HEK293 (cell line): ENCODE data around the gene PPDPF.

ENCODE experiments used
- CTCF ChIA-PET: fragments of 350-600 bp; formaldehyde crosslinking; extraction: SDS; loops from one replicate; lab custom pipeline; 2021; ENCODE audit warnings: antibody characterized with exemption; lab: Yijun Ruan, JAX
- POLR2A ChIA-PET: fragments of 300-600 bp; formaldehyde crosslinking; extraction: SDS; loops from one replicate; lab custom pipeline; 2020; ENCODE audit warnings: antibody characterized with exemption, inconsistent platforms; lab: Yijun Ruan, JAX
- H3K27ac ChIP-seq: fragments of 200-500 bp; sonication (Bioruptor generic); 2 replicates; pipeline ENCODE4 v1.5.1; 2014; ENCODE audit warnings: low read depth, low read length, control low read depth, inconsistent platforms; ENCODE audit errors: extremely low read depth
- H3K36me3 ChIP-seq, 2 experiments: fragments of 200-500 bp in 1 of 2; sonication (Bioruptor generic) in 1 of 2; 1 replicate in 1 of 2; 2 replicates in 1 of 2; pipeline ENCODE4 v1.5.1; 2014 to 2017; ENCODE audit warnings: inconsistent platforms in 2 of 2, low read length in 2 of 2; ENCODE audit not compliant: control insufficient read depth in 2 of 2, insufficient read depth in 1 of 2
- H3K4me1 ChIP-seq: fragments of 200-500 bp; sonication (Bioruptor generic); 2 replicates; pipeline ENCODE4 v1.5.1; 2014; ENCODE audit warnings: mild to moderate bottlenecking, low read length, inconsistent platforms; ENCODE audit not compliant: control insufficient read depth, insufficient read depth
- H3K4me3 ChIP-seq: 2 replicates; pipeline ENCODE4 v1.5.1; 2011; ENCODE audit warnings: low read depth, mild to moderate bottlenecking, control low read depth, low read length, moderate library complexity
- H3K9me3 ChIP-seq: fragments of 200-500 bp; sonication (Bioruptor generic); 2 replicates; pipeline ENCODE4 v1.5.1; 2014; ENCODE audit warnings: low read depth, low read length, inconsistent platforms; ENCODE audit not compliant: control insufficient read depth, insufficient read depth
- BCL11A ChIP-seq: fragments of 450-650 bp; formaldehyde crosslinking; IDR thresholded peaks from 2 replicates; pipeline ENCODE4 v1.5.1; 2016; ENCODE audit warnings: low read depth, missing biosample characterization, missing genetic modification characterization
- BCL11B ChIP-seq: fragments of 450-650 bp; formaldehyde crosslinking; IDR thresholded peaks from 2 replicates; pipeline ENCODE4 v1.5.1; 2016; ENCODE audit warnings: low read depth, missing biosample characterization, missing genetic modification characterization
- HIC1 ChIP-seq: fragments of 450-650 bp; formaldehyde crosslinking; IDR thresholded peaks from 2 replicates; pipeline ENCODE4 v1.5.1; 2016; ENCODE audit warnings: missing biosample characterization, missing genetic modification characterization
- SCRT2 ChIP-seq: fragments of 450-650 bp; formaldehyde crosslinking; IDR thresholded peaks from 2 replicates; pipeline ENCODE4 v1.5.1; 2016; ENCODE audit warnings: missing biosample characterization, missing genetic modification characterization
- SP2 ChIP-seq: fragments of 450-650 bp; formaldehyde crosslinking; IDR thresholded peaks from 2 replicates; pipeline ENCODE4 v1.5.1; 2016; ENCODE audit warnings: missing biosample characterization, missing genetic modification characterization
- ZBTB11 ChIP-seq: fragments of 450-650 bp; formaldehyde crosslinking; conservative IDR thresholded peaks from 2 replicates; pipeline ENCODE4 v1.5.1; 2016; ENCODE audit warnings: low read depth, missing biosample characterization, missing genetic modification characterization
- ZBTB7A ChIP-seq: fragments of 450-650 bp; formaldehyde crosslinking; IDR thresholded peaks from 2 replicates; pipeline ENCODE4 v1.5.1; 2016; ENCODE audit warnings: low read depth, missing biosample characterization, missing genetic modification characterization
- ZEB2 ChIP-seq: fragments of 450-650 bp; formaldehyde crosslinking; IDR thresholded peaks from 2 replicates; pipeline ENCODE4 v1.5.1; 2016; ENCODE audit warnings: missing biosample characterization, missing genetic modification characterization
- ZFHX2 ChIP-seq: fragments of 450-650 bp; formaldehyde crosslinking; conservative IDR thresholded peaks from 2 replicates; pipeline ENCODE4 v1.5.1; 2016; ENCODE audit warnings: missing biosample characterization, missing genetic modification characterization
- ZFP69B ChIP-seq: fragments of 450-650 bp; formaldehyde crosslinking; IDR thresholded peaks from 2 replicates; pipeline ENCODE4 v1.5.1; 2016; ENCODE audit warnings: missing biosample characterization, missing genetic modification characterization
- ZNF121 ChIP-seq: fragments of 450-650 bp; formaldehyde crosslinking; IDR thresholded peaks from 2 replicates; pipeline ENCODE4 v1.5.1; 2016; ENCODE audit warnings: missing biosample characterization, missing genetic modification characterization
- ZNF239 ChIP-seq: fragments of 450-650 bp; formaldehyde crosslinking; IDR thresholded peaks from 2 replicates; pipeline ENCODE4 v1.5.1; 2016; ENCODE audit warnings: missing biosample characterization, missing genetic modification characterization
- ZNF394 ChIP-seq: fragments of 450-650 bp; formaldehyde crosslinking; IDR thresholded peaks from 2 replicates; pipeline ENCODE4 v1.5.1; 2016; ENCODE audit warnings: missing biosample characterization, missing genetic modification characterization, mild to moderate bottlenecking, moderate library complexity, borderline replicate concordance
- ZNF558 ChIP-seq: fragments of 450-650 bp; formaldehyde crosslinking; IDR thresholded peaks from 2 replicates; pipeline ENCODE4 v1.5.1; 2016; ENCODE audit warnings: missing biosample characterization, missing genetic modification characterization
- ZNF626 ChIP-seq: fragments of 450-650 bp; sonication (Bioruptor Pico); formaldehyde crosslinking; IDR thresholded peaks from 2 replicates; pipeline ENCODE4 v1.5.1; 2018; ENCODE audit warnings: missing biosample characterization, missing genetic modification characterization, inconsistent platforms
- TF ChIP-seq, protein P1 (sequence below): fragments of 450-650 bp; formaldehyde crosslinking; IDR thresholded peaks from 2 replicates; pipeline ENCODE4 v1.5.1; 2016; ENCODE audit warnings: missing biosample characterization, missing genetic modification characterization
- TF ChIP-seq, protein P2 (sequence below): fragments of 450-650 bp; formaldehyde crosslinking; IDR thresholded peaks from 2 replicates; pipeline ENCODE4 v1.5.1; 2016; ENCODE audit warnings: missing biosample characterization, missing genetic modification characterization
- TF ChIP-seq, protein P3 (sequence below): fragments of 450-650 bp; formaldehyde crosslinking; IDR thresholded peaks from 2 replicates; pipeline ENCODE4 v1.5.1; 2016; ENCODE audit warnings: missing biosample characterization, missing genetic modification characterization

PPDPF gene

DNA sequence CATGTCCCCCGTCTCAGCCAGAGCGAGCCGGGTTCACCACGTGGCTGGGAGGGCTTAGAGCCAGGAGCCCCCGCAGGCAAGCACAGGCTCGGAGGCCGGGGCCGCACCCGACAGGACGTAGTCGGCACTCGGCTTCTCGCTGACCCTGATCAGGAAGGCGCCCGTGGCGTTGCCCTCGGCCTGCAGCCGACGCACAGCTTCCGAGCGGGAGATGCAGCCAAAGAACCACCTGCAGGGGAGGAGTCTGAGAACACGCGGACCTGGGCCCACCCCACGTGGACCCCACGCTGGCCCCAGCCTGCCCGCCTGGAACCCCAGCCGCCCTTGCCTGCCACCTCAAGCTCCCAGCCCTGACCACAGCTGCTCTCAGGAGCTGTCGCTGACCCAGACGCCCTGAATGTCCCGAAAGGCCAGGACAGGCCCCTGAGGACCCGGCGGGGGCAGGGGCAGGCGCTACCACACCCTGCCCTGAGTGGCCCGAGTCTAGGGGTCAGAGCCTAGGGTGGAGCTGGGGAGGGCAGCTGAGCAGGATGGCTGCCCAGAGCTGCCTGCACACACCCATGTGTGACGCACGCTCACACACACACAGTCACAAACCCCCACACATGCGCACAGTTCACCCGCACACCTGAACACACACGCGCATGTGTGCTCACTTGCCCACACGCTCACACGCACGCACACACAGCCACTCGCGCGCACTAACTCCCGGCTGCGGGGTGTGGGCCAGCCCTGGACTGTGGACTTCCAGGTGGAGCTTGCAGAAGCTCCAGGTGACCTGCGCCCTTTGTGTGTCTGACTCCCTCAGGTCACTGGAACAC is 14.5 kb downstream of the PPDPF start (continued):
- TF ChIP-seq, protein P1, sequence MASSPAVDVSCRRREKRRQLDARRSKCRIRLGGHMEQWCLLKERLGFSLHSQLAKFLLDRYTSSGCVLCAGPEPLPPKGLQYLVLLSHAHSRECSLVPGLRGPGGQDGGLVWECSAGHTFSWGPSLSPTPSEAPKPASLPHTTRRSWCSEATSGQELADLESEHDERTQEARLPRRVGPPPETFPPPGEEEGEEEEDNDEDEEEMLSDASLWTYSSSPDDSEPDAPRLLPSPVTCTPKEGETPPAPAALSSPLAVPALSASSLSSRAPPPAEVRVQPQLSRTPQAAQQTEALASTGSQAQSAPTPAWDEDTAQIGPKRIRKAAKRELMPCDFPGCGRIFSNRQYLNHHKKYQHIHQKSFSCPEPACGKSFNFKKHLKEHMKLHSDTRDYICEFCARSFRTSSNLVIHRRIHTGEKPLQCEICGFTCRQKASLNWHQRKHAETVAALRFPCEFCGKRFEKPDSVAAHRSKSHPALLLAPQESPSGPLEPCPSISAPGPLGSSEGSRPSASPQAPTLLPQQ (tag by site-specific recombination), result peak; percentile 59
- TF ChIP-seq BCL11A (tag by site-specific recombination) (peak; percentile 63; the same call in 1 of the 2 replicates), ZFHX2 (tag by site-specific recombination) (peak; percentile 19; the same call in 1 of the 2 replicates), ZNF239 (tag by site-specific recombination) (no peak), ZFP69B (tag by site-specific recombination) (peak; percentile 85; the same call in 1 of the 2 replicates), ZBTB7A (peak; percentile 81), HIC1 (peak; percentile 70)
- TF ChIP-seq, protein P2, sequence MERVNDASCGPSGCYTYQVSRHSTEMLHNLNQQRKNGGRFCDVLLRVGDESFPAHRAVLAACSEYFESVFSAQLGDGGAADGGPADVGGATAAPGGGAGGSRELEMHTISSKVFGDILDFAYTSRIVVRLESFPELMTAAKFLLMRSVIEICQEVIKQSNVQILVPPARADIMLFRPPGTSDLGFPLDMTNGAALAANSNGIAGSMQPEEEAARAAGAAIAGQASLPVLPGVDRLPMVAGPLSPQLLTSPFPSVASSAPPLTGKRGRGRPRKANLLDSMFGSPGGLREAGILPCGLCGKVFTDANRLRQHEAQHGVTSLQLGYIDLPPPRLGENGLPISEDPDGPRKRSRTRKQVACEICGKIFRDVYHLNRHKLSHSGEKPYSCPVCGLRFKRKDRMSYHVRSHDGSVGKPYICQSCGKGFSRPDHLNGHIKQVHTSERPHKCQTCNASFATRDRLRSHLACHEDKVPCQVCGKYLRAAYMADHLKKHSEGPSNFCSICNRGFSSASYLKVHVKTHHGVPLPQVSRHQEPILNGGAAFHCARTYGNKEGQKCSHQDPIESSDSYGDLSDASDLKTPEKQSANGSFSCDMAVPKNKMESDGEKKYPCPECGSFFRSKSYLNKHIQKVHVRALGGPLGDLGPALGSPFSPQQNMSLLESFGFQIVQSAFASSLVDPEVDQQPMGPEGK (tag by site-specific recombination), result peak; percentile 33; the same call in 1 of the 2 replicates
- TF ChIP-seq, protein P3, sequence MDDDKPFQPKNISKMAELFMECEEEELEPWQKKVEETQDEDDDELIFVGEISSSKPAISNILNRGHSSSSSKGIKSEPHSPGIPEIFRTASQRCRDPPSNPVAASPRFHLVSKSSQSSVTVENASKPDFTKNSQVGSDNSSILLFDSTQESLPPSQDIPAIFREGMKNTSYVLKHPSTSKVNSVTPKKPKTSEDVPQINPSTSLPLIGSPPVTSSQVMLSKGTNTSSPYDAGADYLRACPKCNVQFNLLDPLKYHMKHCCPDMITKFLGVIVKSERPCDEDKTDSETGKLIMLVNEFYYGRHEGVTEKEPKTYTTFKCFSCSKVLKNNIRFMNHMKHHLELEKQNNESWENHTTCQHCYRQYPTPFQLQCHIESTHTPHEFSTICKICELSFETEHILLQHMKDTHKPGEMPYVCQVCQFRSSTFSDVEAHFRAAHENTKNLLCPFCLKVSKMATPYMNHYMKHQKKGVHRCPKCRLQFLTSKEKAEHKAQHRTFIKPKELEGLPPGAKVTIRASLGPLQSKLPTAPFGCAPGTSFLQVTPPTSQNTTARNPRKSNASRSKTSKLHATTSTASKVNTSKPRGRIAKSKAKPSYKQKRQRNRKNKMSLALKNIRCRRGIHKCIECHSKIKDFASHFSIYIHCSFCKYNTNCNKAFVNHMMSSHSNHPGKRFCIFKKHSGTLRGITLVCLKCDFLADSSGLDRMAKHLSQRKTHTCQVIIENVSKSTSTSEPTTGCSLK (tag by site-specific recombination), result no peak

GRCh38 chr20:63536241-63536977 is 15.8 kb downstream of the PPDPF start:
- no peaks in the 10 kb centered on the region for H3K9me3 ChIP-seq
- CTCF ChIA-PET, result interaction anchor here (0.6 to 2.5 kb wide), 9 partner anchors 13 to 700 kb away, joined by 3 to 9 read pairs (median 3); partner anchors contain the start of genes PRPF6 and SAMD10
- no peak overlapping the region for H3K27ac ChIP-seq
- no peaks in the 10 kb centered on the region for H3K36me3 ChIP-seq
- H3K4me3 ChIP-seq, result no peak overlapping the region
- POLR2A ChIA-PET, result interaction anchor here (1.0 kb wide), 2 partner anchors 15 to 16 kb away, joined by 3 read pairs; partner anchors contain the start of gene PPDPF
- H3K4me1 ChIP-seq, result no peaks in the 10 kb centered on the region
- 0 out of 2 replicates have a peak, but pooled peaks have one; percentile 10 for TF ChIP-seq SCRT2
- 0 out of 2 replicates have a peak, but pooled peaks have one; percentile 12 for TF ChIP-seq BCL11A (tag by site-specific recombination)
- no peak for TF ChIP-seq ZNF558 (tag by site-specific recombination)
- TF ChIP-seq ZBTB11 (tag by site-specific recombination), result no peak
- TF ChIP-seq ZNF121, result 0 out of 2 replicates have a peak, but pooled peaks have one; percentile 26
- TF ChIP-seq ZNF626, result no peak
- TF ChIP-seq, protein P2 (tag by site-specific recombination), result 0 out of 2 replicates have a peak, but pooled peaks have one; percentile 13
- 0 out of 2 replicates have a peak, but pooled peaks have one; percentile 12 for TF ChIP-seq SP2 (tag by site-specific recombination)
- peak; percentile 15; the same call in 1 of the 2 replicates for TF ChIP-seq BCL11B (tag by site-specific recombination)
- TF ChIP-seq ZEB2 (tag by site-specific recombination), result 0 out of 2 replicates have a peak, but pooled peaks have one; percentile 26
- TF ChIP-seq ZNF394 (tag by site-specific recombination), result no peak
